Mesothelial cell of epicardium (in vitro differentiated cells): Measurements from ENCODE around the gene CEP131. TPM values are rescaled to one million over a fixed set of nuclear protein-coding genes. Genes with fewer than 3 reads are reported as not detected.
A peak's percentile ranks its signal among the peaks of the same experiment; 100 is the strongest.

Experiments used
- DNase-seq, 2 experiments: peaks; one replicate each; pipeline ENCODE4 v3.0.0; 2021; ENCODE audit warnings: low spot score in 2 of 2; ENCODE audit not compliant: unreplicated experiment in 2 of 2
- H3K27ac Mint-ChIP-seq: 2 replicates; pipeline ENCODE4 v1.8.0; 2021; ENCODE audit warnings: mixed read lengths
- H3K27me3 Mint-ChIP-seq: 2 replicates; pipeline ENCODE4 v1.8.0; 2021; ENCODE audit warnings: low read depth, mixed read lengths
- H3K36me3 Mint-ChIP-seq: 2 replicates; pipeline ENCODE4 v1.8.0; 2021; ENCODE audit warnings: mixed read lengths
- H3K4me1 Mint-ChIP-seq: 2 replicates; pipeline ENCODE4 v1.8.0; 2021; ENCODE audit warnings: mixed read lengths
- H3K4me3 Mint-ChIP-seq: 2 replicates; pipeline ENCODE4 v1.8.0; 2021; ENCODE audit warnings: mild to moderate bottlenecking, moderate library complexity, mixed read lengths
- H3K9me3 Mint-ChIP-seq: 2 replicates; pipeline ENCODE4 v1.8.0; 2021; ENCODE audit warnings: mixed read lengths
- total RNA-seq: library from RNA; stranded (reverse); gene quantifications from 3 replicates; pipeline ENCODE4 v1.2.1, GENCODE V29; 2021
- TF ChIP-seq, protein P1 (sequence below): fragments of 200-600 bp; sonication (generic); IDR thresholded peaks from one replicate; pipeline ENCODE4 v1.5.0; 2021; ENCODE audit warnings: antibody characterized with exemption; ENCODE audit not compliant: unreplicated experiment

CEP131 gene
- total RNA-seq, 1 donor from 2014 or later: 27.3 TPM

DNA sequence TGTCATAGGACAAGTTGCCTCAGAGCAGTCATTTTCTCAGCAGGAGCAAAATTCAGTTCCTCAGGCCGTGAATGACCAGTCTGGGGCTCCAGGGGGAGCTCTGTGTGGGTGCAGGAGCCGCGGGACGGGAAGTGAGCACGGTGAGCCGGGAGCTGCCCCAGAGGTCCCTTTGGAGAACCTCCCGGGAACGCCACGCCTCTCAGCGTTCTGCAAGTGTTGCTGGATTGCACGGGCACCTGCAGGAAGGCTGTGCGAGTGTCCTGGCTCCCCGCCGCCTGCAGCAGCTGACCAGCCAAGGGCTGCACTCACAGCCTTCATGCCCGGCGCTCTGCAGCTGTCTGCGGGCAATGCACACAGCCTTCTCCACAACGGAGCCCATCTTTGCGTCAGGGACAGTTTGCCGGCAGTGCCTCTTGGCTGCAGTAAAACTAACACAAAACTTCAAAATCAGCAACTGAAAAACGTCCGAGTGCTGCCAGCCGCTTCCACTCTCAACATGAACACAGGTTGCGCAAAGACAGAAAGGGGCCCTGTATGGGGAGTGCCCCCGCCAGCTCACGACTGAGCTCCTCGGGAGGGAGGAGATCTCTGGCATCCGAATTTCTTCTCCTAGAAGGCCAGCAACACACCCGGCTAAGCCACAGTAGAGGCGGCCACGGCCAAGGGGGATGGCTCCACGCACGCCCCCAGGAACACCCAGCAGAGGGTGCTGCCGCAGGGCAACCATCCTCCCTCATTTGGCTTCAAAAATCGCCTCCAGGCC, 32.4 kb upstream of the CEP131 start:
- H3K4me3 Mint-ChIP-seq: no peak overlapping the region
- no peaks in the 10 kb centered on the region for H3K27me3 Mint-ChIP-seq
- H3K36me3 Mint-ChIP-seq: peaks cover 3% of the 10 kb centered on the region
- no peaks in the 10 kb centered on the region for H3K9me3 Mint-ChIP-seq
- DNase-seq: peak in 1 of 2 experiments; percentile 65
- TF ChIP-seq, protein P1, sequence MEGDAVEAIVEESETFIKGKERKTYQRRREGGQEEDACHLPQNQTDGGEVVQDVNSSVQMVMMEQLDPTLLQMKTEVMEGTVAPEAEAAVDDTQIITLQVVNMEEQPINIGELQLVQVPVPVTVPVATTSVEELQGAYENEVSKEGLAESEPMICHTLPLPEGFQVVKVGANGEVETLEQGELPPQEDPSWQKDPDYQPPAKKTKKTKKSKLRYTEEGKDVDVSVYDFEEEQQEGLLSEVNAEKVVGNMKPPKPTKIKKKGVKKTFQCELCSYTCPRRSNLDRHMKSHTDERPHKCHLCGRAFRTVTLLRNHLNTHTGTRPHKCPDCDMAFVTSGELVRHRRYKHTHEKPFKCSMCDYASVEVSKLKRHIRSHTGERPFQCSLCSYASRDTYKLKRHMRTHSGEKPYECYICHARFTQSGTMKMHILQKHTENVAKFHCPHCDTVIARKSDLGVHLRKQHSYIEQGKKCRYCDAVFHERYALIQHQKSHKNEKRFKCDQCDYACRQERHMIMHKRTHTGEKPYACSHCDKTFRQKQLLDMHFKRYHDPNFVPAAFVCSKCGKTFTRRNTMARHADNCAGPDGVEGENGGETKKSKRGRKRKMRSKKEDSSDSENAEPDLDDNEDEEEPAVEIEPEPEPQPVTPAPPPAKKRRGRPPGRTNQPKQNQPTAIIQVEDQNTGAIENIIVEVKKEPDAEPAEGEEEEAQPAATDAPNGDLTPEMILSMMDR: peak; percentile 21
- H3K27ac Mint-ChIP-seq: no peak overlapping the region
- peaks cover 10% of the 10 kb centered on the region for H3K4me1 Mint-ChIP-seq

GRCh38 chr17:81253358-81254131, 30.8 kb upstream of the CEP131 start:
- TF ChIP-seq, protein P1: peak; percentile 81
- peaks cover 10% of the 10 kb centered on the region for H3K4me1 Mint-ChIP-seq
- H3K9me3 Mint-ChIP-seq: no peaks in the 10 kb centered on the region
- no peaks in the 10 kb centered on the region for H3K27me3 Mint-ChIP-seq
- H3K36me3 Mint-ChIP-seq: peaks cover 5% of the 10 kb centered on the region
- H3K4me3 Mint-ChIP-seq: no peak overlapping the region
- H3K27ac Mint-ChIP-seq: peak overlapping the region; percentile 57
- DNase-seq: peak in 1 of 2 experiments; percentile 71

GRCh38 chr17:81252987-81253329, 30.2 kb upstream of the CEP131 start:
- Mint-ChIP-seq H3K4me3 (no peak overlapping the region), H3K27me3 (no peaks in the 10 kb centered on the region), H3K9me3 (no peaks in the 10 kb centered on the region)

GRCh38 chr17:81252326-81252986, 29.7 kb upstream of the CEP131 start:
- Mint-ChIP-seq H3K4me1 (peaks cover 10% of the 10 kb centered on the region), H3K27me3 (no peaks in the 10 kb centered on the region), H3K27ac (no peak overlapping the region), H3K9me3 (no peaks in the 10 kb centered on the region), H3K4me3 (no peak overlapping the region), H3K36me3 (peaks cover 5% of the 10 kb centered on the region)
- TF ChIP-seq, protein P1: no peak
- no peak for DNase-seq

More at GRCh38 chr17:81252987-81253329, 30.2 kb upstream of the CEP131 start:
- TF ChIP-seq, protein P1: no peak
- DNase-seq: no peak
- Mint-ChIP-seq H3K36me3 (peaks cover 5% of the 10 kb centered on the region), H3K27ac (peak overlapping the region; percentile 57), H3K4me1 (peaks cover 10% of the 10 kb centered on the region)

GRCh38 chr17:81251709-81252301, 29.0 kb upstream of the CEP131 start:
- H3K4me1 Mint-ChIP-seq: peaks cover 10% of the 10 kb centered on the region
- H3K27ac Mint-ChIP-seq: no peak overlapping the region
- H3K4me3 Mint-ChIP-seq: no peak overlapping the region
- TF ChIP-seq, protein P1: no peak
- H3K36me3 Mint-ChIP-seq: peaks cover 5% of the 10 kb centered on the region
- no peak for DNase-seq
- H3K9me3 Mint-ChIP-seq: no peaks in the 10 kb centered on the region
- no peaks in the 10 kb centered on the region for H3K27me3 Mint-ChIP-seq
